ENCODE data around the gene GLOD5.

GLOD5 gene

DNA sequence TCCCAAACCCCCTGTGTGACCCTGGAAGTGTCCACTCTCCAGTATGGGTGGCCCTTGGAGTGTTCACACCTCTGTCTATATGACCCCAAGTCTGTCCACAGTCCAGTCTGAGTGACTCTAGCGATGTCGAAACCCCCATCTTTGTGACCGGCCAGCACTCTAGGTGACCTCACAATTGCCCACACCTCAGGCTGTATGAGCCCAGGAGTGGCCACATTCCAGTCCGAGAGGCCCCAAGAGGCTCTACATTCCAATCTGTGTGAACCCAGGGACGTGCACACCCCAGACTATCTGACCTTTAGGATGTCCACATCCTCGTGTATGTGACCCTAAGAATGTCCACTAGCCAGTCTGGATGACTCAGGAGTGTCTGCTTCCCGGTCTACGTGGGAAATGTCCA, 7.3 kb upstream of the GLOD5 start:
- DNase-seq, result no peak

DNA sequence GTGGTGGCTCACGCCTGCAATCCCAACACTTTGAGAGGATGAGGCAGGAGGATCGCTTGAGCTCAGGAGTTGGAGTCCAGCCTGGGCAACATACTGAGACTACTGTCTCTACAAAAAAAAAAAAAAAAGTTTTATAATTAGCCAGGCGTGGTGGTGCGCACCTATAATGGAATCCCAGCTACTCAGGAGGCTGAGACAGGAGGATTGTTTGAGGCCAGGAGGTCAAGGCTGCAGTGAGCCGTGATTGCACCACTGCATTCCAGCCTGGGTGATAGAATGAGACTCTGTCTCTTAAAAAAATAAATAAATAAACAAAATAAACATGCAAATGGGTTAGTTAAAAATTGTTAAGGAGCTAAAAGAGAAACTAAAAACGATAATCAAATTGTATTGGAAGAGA, 7.7 kb downstream of the GLOD5 start:
- no peak for DNase-seq

DNA sequence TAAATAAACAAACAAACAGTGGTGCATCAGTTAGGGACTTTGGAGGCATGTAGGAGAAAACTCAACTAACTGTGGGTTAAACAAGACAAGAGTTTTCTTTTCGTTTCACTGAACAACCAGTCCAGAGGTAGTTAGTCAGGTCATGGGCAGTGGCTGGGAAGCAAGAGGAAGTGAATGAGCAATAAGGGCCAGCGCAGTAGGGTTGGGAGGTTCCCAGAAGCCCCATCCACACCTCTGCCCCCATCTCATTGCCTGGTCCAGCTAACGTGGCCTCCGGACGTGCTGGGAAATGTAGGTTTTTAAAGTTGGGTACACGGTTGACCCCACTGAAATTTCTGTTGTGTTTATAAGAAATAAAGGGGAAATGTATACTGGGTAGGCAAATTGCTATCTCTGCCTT, 8.7 kb downstream of the GLOD5 start:
- DNase-seq, result no peak

DNA sequence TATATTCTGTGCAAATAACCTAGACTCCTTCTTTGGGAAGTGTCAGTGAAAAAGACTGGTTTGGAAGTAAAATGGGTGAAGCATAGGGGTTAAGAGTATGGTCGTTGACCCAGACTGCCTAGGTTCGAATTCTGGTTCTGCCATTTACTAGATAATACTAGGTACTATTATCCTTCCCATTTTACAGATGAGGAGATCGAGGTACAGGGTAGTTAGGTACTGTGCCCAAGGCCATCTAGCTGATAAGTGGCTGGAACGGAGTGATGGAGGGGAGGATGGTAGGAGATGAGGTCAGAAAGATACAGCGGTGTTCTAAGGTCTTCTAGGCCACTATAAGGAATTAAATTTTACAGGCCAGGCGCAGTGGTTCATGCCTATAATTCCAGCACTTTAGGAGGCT, 11.1 kb downstream of the GLOD5 start:
- no peak for DNase-seq

DNA sequence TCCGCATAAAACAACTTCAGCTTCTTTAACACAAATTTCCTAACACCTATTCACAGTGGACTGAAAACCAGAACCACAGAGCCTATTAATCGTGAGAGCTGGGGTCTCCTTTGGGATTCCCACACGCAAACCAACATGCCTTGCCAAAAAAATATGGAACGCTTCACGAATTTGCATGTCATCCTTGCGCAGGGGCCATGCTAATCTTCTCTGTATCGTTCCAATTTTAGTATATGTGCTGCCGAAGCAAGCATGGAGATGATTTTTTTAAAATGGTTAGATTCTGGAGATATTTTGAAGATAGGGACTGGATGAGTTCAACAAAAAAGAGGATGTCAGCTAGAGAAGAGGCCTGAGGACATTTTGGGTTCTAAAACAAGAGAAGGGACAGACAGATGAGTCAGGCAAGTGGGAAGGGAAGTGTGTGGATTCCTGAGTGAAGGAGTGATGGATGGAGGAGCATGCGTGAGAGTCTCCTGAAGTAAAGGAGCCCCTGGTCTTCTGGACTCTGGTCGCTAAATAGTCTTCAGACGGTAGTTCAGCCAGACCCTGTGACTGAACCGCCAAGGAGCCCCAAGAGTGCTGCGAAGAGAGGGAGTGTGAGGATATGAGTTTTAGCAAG, 15.4 kb downstream of the GLOD5 start:
- no peak for DNase-seq

DNA sequence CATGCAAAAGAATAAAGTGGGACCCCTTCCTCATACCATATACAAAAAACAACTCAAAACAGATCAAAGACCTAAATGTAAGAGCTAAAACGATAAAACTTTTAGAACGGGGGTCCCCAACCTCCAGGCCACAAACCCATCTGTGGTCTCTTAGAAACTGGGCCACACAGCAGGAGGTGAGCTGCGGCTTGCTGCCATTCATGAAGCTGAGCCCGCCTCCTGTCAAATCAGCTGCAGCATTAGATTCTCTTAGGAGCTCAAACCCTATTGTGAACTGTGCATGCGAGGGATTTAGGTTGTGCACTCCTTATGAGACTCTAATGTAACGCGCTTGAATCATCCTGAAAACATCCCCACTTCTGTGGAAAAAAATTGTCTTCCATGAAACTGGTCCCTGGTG, 17.9 kb downstream of the GLOD5 start:
- DNase-seq, result no peak

DNA sequence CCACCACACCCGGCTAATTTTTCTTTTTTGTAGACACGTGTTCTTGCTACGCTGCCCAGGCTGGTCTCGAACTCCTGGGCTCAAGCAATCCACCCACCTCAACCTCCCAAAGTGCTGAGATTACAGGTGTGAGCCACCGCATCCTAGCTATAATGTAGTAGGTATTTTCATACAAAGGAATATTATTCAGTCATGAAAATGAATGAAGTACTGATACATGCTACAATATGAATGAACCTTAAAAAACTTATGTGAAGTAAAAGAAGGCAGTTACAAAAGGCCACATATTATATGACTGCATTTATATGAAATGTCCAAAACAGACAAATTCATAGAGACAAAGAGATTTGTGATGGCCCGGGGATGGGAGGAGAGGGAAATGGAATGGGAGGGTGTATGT, 20.2 kb downstream of the GLOD5 start:
- DNase-seq, result no peak

DNA sequence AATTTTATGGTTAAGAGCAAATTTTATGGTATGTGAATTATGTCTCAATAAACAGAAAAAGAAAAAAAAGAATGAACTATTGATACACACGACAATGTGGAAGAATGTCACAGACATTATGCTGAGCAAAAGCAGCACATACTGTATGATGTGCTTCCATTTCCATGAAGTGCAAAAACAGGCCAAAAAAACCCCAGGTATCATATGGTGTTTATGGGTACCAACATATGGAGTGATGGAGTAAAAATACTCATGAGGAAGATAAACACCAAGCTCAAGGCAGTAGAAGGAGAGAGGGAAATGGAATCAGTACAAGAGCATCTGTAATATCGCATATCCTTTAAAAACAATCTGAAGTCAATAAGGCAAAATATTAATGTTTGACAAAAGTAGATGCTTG, 20.7 kb downstream of the GLOD5 start:
- no peak for DNase-seq

DNA sequence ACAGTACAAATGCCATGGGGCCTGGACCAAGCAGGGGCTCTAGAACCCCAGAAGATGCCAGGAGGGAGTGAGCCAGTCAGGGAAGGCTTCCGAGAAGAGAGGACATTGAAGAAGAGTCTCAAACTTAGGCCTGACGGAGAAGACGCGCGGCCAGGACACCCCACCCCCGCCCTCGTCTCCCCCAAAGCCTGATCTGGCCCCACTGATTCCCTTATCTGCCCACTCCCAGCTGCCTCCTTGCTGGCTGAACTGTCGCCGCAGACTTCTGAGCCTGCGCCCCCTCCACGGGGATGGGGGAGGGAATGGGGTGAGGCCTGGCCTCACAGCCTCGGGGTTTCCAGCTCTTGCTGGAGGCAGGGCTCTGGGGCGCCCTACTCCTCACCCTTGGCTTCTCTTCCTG, 21.2 kb downstream of the GLOD5 start:
- no peak for DNase-seq

DNA sequence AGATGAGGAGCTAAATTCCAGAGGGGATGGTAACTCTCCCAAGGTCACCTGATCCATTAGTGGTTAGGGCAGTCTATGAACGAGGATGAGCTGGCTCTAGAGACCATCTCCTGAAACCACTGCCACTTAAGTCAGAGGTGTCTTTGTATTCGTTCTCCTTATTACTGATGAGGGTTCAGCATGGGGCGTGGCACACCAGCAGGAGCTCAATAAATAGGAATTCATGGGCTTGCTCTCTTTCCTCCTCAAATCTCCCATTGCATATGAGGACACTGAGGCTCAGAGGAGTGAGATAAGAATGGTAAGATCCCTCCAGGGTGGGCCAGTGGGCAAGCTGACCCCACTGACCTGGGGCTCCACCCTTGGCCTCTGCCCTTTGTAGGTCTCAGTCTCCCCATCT, 23.2 kb downstream of the GLOD5 start:
- no peak for DNase-seq

DNA sequence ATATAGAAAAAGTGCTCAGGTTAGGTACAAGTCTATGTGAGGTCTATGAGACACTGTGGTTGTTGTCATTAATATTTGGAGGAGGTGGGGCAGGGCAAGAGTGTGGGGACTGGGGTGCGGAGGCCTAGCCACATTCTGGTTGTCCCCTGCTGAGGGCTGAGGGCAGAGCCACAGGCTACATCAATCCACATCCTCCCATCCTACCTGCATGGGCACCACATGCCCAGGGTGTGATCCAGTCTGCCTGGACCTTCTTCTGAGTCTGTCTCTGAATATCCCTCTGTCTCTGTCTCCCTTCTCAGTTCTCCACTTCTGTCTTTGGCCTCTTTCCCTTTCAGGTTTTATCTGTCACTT, 23.6 kb downstream of the GLOD5 start:
- DNase-seq, result no peak

DNA sequence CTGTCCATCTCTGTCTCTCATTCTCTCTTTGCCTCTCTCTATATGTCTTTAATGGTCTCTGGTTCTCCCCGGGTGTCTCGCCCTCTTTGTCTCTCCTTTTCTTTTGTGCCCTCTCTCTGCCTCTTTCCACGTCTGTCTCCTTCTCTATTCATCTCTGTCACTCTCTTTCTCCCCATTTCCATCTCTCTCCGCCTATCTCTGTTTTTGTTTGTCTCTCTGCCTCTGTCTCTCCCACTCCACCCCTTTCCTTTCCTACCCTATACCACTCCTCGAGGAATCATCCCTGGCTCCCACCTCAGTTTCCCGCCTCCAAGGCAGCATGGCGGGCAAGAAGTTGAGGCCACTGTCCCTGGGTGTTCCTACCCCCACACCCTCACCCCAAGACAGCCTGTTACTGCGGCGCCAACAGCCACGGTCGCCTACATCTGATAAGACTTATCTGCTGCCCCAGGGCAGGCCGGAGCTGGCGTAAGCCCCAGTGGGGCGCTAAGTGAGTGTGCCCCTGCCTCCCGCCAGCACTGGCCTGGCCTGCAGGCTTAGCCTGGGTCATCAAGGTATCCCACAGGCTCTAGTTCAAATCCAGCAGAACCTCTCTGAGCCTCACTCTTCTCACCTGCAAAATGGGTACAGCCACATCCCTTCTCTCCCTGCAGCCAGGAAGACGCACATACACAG, 24.1 kb downstream of the GLOD5 start:
- no peak for DNase-seq

DNA sequence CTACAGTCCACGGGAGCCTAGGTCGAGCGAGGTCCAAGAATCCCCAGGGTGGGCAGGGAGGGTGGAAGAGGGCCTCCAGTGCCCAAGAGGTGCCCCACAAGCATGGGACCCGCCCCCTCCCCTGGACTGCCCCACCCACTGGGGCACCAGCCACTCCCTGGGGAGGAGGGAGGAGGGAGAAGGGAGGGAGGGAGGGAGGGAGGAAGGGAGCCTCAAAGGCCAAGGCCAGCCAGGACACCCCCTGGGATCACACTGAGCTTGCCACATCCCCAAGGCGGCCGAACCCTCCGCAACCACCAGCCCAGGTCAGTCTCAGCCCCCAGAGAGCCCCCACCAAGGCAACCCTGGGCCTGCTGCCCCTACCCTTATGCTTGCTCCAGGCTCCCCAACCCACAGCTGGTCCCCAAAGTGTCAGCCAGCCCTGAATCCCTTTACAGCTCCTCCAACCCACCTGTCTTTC, 24.8 kb downstream of the GLOD5 start, which contains the start of gene GATA1:
Gene GATA1 (plus strand): TSS at position 250 of the 460 bp plus-strand sequence. CDS start 4,520 bp downstream, outside the sequence.
- no peak for DNase-seq

DNA sequence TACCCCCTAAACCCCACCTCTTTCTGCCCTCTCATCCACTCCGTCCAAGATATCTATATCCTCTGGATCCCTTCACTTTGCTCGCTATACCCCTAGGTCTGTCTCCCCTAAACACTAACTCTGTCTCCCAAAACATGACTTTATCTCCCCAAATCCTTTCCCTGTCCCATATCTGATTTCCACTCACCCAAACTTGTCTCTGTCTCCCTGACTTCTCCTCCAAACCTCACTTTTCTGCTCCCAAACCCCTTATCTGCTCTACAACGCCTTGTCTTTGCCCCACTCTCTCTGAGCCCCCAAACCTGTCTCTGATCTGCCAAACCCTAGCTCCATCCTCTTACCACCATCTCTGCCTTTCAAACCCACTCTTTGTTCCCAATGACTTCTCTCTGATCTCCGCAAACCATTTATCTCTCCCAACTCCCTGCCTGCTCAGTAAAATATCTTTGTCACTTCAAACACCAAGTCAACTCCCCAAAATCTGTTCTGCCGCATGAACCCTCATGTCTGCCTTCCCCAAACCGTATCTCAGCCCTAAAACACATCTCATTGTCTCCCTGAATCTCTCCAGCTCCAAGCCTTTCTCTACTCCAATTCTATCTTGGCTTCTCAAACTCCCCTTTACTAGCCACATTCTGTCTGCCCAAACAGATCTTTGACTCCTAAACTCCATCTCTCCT, 25.4 kb downstream of the GLOD5 start:
- DNase-seq, result no peak

DNA sequence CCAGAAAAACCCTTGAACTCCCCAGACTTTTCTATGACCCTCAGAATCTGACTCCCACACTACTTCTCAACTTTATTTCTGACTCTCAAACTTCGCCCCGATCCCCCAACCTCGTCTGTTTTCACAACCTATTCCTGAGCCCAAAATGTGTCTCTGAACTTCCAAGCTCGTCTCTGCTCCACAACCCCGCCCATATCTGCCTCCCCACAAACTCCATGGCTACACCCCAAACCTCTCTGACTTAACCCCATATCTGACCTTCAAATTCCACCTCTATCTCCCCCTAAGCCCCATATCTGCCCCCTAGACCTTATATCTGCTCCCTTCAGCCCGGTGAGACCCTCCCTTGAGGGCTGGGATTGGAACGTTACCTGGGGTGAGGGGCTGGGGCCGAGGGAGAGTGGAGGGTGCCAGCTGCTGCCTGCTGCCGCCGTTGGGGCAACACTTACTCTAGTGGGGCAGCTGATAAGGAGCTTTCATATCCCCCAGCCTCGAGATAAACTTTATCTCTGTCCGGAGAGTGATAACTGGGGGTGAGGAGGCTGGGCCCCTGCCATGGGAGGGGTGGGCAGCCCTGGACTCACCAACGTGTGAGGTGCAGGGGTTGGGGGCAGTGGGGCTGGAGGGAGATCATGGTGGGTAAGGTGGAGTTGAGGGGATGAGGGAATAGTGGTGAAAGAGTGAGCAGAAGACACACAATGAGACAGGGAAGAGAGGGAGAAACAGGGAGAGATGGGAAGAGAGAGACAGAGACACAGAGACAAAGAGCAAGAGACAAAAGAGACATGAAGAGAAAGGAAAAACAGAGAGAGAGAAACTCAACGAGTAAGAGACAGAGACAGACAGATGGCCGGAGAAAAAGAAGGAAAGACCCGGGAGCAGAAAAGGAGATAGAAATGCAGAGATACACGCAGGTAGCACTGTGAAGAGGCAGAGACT, 26.2 kb downstream of the GLOD5 start:
- no peak for DNase-seq

DNA sequence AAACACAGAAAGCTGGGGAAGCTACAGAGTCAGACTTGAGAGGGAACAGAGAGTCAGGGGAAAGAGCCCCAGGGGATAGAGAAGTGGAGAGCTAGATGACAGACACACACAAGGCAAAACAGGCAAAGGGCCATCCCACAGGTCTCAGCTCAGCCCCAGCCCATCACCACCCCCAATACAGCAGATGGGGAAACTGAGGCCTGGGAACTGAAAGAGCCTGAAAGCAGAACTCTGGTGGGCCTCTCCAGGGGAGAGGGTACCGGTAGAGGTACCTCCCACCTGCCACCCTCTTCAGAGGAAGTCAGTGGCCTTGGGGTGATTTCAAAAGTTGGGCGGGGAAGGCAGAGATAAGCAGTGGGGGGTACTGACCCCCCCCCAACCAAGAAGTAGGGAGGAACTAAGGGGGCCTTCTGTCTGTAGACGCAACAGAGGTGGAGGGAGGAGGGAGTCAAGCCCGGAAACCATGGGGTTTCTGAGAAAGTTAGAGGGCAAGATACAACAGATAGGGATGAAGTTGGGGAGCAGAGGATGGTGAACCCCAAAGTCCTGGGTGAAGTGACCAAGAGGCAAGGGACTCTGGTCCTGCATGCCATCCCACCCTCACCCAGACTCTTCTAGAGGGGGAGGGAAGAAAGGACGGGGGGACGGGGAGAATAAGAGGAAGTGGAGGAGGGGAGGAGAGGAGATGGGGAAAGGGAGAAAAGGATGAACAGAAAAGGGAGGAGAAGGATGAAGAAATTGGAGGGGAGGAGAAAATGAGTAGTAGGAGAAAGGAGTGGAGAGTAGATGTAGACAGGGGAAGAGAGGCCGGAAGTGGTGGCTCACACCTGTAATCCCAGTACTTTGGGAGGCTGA, 28.0 kb downstream of the GLOD5 start:
- no peak for DNase-seq

DNA sequence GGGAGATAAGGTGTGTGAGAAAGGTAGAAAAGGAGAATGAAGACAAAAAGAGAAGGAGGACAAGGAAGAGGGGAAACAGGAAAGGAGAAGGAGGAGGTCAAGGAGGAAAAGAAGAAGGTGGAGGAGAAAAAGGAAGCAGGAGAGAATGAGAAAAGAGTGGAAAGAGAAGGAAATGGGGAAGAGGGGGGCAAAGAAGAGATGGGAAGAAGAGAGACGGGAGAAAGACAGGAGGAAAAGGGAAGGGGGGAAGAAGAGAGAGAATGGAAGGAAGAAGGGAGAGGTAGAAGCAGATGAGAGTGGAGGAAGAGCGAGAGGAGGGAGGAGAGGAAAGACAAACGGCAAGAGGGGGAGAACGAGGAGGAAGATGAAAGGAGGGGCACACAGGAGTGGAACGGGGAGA, 28.9 kb downstream of the GLOD5 start:
- no peak for DNase-seq

DNA sequence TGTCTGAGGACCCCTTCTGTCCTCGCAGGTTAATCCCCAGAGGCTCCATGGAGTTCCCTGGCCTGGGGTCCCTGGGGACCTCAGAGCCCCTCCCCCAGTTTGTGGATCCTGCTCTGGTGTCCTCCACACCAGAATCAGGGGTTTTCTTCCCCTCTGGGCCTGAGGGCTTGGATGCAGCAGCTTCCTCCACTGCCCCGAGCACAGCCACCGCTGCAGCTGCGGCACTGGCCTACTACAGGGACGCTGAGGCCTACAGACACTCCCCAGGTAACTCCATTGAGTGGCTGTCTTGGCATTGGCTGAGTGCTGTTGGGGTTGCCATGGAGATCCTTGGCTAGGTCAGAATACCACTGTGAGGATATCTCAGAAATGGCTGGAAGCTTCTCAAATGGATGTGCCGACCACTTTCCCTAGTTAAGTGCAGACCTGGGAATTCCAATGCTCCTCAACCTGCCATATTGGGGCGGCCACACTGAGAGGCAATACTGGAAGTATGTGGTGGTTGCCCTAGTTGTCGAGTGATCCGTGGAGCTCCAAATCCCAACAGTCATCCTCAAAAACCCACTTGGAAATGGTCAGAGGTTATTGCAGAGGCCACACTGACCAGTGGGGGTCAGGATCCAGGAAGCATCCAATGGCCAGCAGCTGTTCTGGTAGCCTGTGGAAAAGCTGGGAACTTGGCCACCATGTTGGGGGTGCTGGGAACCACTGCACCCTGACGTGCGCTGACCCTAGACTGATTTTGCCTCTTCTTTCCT, 29.7 kb downstream of the GLOD5 start:
- no peak for DNase-seq

DNA sequence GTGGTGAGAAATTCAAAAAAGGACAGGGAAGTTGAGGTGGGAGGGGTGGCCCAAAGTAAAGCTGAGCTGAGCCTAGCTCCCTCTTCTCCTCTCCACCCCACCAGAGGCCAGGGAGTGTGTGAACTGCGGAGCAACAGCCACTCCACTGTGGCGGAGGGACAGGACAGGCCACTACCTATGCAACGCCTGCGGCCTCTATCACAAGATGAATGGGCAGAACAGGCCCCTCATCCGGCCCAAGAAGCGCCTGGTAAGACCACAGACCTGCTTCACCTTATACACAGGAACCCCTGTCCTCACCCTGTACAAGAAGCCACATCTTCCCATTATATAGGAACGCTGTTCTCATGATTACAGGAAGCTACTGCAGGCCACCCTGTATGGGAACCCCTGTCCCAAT, 30.7 kb downstream of the GLOD5 start:
- DNase-seq, result no peak

DNA sequence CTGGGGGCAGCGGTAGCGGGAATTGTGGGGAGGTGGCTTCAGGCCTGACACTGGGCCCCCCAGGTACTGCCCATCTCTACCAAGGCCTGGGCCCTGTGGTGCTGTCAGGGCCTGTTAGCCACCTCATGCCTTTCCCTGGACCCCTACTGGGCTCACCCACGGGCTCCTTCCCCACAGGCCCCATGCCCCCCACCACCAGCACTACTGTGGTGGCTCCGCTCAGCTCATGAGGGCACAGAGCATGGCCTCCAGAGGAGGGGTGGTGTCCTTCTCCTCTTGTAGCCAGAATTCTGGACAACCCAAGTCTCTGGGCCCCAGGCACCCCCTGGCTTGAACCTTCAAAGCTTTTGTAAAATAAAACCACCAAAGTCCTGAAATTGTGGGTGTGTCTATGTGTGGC, 32.4 kb downstream of the GLOD5 start:
- DNase-seq, result no peak

DNA sequence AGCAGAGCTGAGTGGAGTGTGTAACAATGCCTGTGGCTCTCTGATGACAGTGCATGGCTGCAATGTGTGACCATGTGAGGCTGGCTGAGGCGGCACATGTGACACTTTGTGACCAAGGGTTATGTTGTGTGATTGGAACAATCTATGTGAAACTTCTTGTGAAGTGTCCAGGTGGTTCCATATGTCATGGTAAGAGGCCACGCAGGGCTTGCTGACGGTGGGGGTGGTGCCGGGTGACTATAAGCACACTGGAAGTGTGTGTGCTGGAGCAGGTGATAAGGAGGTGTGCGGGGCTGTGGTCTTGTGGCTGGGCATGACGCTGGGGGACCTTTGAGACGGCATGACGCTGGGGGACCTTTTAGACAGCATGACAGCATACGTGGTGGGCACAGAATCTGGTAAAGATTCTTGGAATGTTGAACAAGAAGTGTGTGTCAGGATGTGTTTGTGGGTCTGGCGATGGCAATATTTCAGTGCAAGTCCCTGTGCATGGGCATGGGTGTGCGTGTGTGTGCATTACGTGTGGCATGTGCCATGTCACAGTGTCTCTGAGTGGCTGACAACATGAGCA, 32.9 kb downstream of the GLOD5 start:
- DNase-seq, result no peak
